Epithelial cell of esophagus (primary cell): ENCODE data around the gene DDTL.

Experiments used
- DNase-seq: peaks from one replicate; pipeline ENCODE4 v3.0.0; 2010; ENCODE audit warnings: low read depth
- H3K4me3 ChIP-seq: 2 replicates; pipeline ENCODE4 v1.5.1; 2011; ENCODE audit warnings: mild to moderate bottlenecking, low read length, control low read depth
- CTCF ChIP-seq: IDR thresholded peaks from 2 replicates; pipeline ENCODE4 v1.5.1; 2011; ENCODE audit warnings: low read depth, mild to moderate bottlenecking, low read length, control low read depth, inconsistent platforms; ENCODE audit not compliant: insufficient read depth; ENCODE audit errors: missing control alignments

The DDTL gene

DNA sequence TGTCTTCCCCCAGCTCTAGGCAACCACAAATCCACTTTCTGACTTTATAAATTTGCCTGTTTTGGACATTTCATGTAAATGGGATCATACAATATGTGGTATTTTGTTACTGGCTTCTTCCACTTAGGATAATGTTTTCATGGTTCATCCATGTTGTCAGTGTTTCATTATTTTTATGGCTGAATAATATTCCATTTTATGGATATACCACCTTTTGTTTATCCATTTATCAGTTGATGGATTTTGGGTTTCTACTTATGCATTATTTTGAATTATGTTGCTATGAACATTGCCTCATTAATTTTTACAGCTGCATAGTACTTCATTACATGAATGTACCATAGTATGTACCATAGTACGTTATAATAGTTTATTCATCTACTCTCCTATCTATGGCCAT lies 49.5 kb downstream of the DDTL start:
- no peak overlapping the region for H3K4me3 ChIP-seq
- no peak for TF ChIP-seq CTCF
- DNase-seq, result no peak

DNA sequence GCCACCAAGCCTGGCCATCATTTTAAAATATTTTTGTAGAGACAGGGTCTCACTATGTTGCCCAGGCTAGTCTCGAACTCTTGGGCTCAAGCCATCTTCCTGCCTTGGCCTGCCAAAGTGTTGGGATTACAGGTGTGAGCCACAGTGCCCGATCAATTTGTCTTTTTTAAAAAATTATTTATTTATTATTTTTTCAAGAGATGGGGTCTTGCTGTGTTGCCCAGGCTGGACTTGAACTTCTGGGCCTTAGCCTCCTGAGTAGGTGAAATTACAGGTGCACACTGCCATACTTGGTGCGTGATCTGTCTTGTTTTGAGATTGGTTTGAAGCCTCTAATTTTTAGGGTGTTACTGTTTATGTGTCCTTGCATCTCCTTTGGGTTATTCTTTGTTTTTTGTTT lies 54.6 kb downstream of the DDTL start:
- no peak for TF ChIP-seq CTCF
- no peak overlapping the region for H3K4me3 ChIP-seq

More for the DNA sequence above, 54.6 kb downstream of the DDTL start:
- no peak for DNase-seq
